ENCODE data around the gene YIPF2.
A peak's percentile ranks its signal among the peaks of the same experiment; 100 is the strongest.

- TF ChIP-seq POLR2A (IDR thresholded peaks at IDR 0.05) (peak in 3 of 4 donors; percentile 71 to 99 (median 94)), POLR2AphosphoS5 (IDR thresholded peaks at IDR 0.05) (peak; percentile 93 to 98)
- TF ChIP-seq, protein P1, sequence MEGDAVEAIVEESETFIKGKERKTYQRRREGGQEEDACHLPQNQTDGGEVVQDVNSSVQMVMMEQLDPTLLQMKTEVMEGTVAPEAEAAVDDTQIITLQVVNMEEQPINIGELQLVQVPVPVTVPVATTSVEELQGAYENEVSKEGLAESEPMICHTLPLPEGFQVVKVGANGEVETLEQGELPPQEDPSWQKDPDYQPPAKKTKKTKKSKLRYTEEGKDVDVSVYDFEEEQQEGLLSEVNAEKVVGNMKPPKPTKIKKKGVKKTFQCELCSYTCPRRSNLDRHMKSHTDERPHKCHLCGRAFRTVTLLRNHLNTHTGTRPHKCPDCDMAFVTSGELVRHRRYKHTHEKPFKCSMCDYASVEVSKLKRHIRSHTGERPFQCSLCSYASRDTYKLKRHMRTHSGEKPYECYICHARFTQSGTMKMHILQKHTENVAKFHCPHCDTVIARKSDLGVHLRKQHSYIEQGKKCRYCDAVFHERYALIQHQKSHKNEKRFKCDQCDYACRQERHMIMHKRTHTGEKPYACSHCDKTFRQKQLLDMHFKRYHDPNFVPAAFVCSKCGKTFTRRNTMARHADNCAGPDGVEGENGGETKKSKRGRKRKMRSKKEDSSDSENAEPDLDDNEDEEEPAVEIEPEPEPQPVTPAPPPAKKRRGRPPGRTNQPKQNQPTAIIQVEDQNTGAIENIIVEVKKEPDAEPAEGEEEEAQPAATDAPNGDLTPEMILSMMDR (IDR thresholded peaks at IDR 0.05) = peak in 2 of 6 experiments; percentile 5 to 42
These were observed 32.1 kb upstream of the YIPF2 start, which contains the start of gene SMARCA4 for GRCh38 chr19:10960314-10961072.

Data from upper lobe of left lung (tissue), 4 donors.